WTC11 (cell line): ENCODE data around the gene TNNT3. TPM values are rescaled to one million over a fixed set of nuclear protein-coding genes. Genes with fewer than 3 reads are reported as not detected.

Source experiments
- ATAC-seq: fragments of 200-7000 bp; cut with Tn5 transposase; 2 replicates; pipeline ENCODE4 v1.10.0; 2021; ENCODE audit warnings: mild to moderate bottlenecking, moderate library complexity
- CTCF ChIA-PET: fragments of 300-600 bp; sonication (Branson Sonifier 250); formaldehyde crosslinking; loops from one replicate; lab custom pipeline; 2021; ENCODE audit warnings: antibody characterized with exemption; lab: Charles Lee
- POLR2A ChIA-PET: fragments of 350-600 bp; sonication (Branson Sonifier 250); formaldehyde crosslinking; loops from one replicate; lab custom pipeline; 2021; ENCODE audit warnings: antibody characterized with exemption; lab: Charles Lee
- DNase-seq: peaks from one replicate; pipeline ENCODE4 v3.0.0; 2021; ENCODE audit warnings: low spot score
- H3K27ac Mint-ChIP-seq: 2 replicates; pipeline ENCODE4 v1.8.0; 2021; ENCODE audit warnings: mixed read lengths
- H3K27me3 Mint-ChIP-seq: 2 replicates; pipeline ENCODE4 v1.8.0; 2021; ENCODE audit warnings: low read depth, mild to moderate bottlenecking, moderate library complexity, mixed read lengths
- H3K36me3 Mint-ChIP-seq: 2 replicates; pipeline ENCODE4 v1.8.0; 2021; ENCODE audit warnings: mixed read lengths
- H3K4me1 Mint-ChIP-seq: 2 replicates; pipeline ENCODE4 v1.8.0; 2022; ENCODE audit warnings: mixed read lengths
- H3K4me3 Mint-ChIP-seq: 2 replicates; pipeline ENCODE4 v1.8.0; 2021; ENCODE audit warnings: mild to moderate bottlenecking, moderate library complexity, mixed read lengths
- H3K9me3 Mint-ChIP-seq: 2 replicates; pipeline ENCODE4 v1.8.0; 2021; ENCODE audit warnings: mixed read lengths
- ATF1 ChIP-seq: sonication (generic); formaldehyde crosslinking; IDR thresholded peaks from 2 replicates; pipeline ENCODE4 v1.8.1; 2023; ENCODE audit warnings: mild to moderate bottlenecking, moderate library complexity, missing genetic modification reagents
- E2F4 ChIP-seq: sonication (generic); formaldehyde crosslinking; IDR thresholded peaks from 2 replicates; pipeline ENCODE4 v1.8.1; 2022; ENCODE audit warnings: low read depth, mild to moderate bottlenecking, moderate library complexity, missing genetic modification reagents, borderline replicate concordance
- ETV6 ChIP-seq: sonication (generic); formaldehyde crosslinking; IDR thresholded peaks from 2 replicates; pipeline ENCODE4 v1.8.1; 2022; ENCODE audit warnings: mild to moderate bottlenecking, missing genetic modification reagents
- FOXJ3 ChIP-seq: sonication (generic); formaldehyde crosslinking; IDR thresholded peaks from 2 replicates; pipeline ENCODE4 v1.9.0; 2021; ENCODE audit warnings: missing genetic modification reagents, mild to moderate bottlenecking, borderline replicate concordance
- GABPB1 ChIP-seq: sonication (generic); formaldehyde crosslinking; IDR thresholded peaks from 2 replicates; pipeline ENCODE4 v1.8.1; 2023; ENCODE audit warnings: mild to moderate bottlenecking, missing genetic modification reagents
- JUN ChIP-seq: sonication (generic); formaldehyde crosslinking; IDR thresholded peaks from 2 replicates; pipeline ENCODE4 v1.8.0; 2023; ENCODE audit warnings: mild to moderate bottlenecking, missing genetic modification reagents
- KAT7 ChIP-seq: sonication (generic); formaldehyde crosslinking; IDR thresholded peaks from 2 replicates; pipeline ENCODE4 v1.8.1; 2023; ENCODE audit warnings: missing genetic modification reagents, mild to moderate bottlenecking, borderline replicate concordance
- NFATC4 ChIP-seq: fragments of 250-450 bp; sonication (Bioruptor Pico); IDR thresholded peaks from 2 replicates; pipeline ENCODE4 v1.9.0; 2021; ENCODE audit warnings: mild to moderate bottlenecking
- NFYB ChIP-seq: sonication (generic); formaldehyde crosslinking; conservative IDR thresholded peaks from 2 replicates; pipeline ENCODE4 v1.8.0; 2022; ENCODE audit warnings: low read depth, missing genetic modification reagents
- TEAD1 ChIP-seq: sonication (generic); formaldehyde crosslinking; IDR thresholded peaks from 2 replicates; pipeline ENCODE4 v1.8.0; 2022; ENCODE audit warnings: mild to moderate bottlenecking, missing genetic modification reagents
- ZNF121 ChIP-seq: sonication (generic); formaldehyde crosslinking; IDR thresholded peaks from 2 replicates; pipeline ENCODE4 v1.8.0; 2023; ENCODE audit warnings: missing genetic modification reagents
- ZNF219 ChIP-seq: sonication (generic); formaldehyde crosslinking; IDR thresholded peaks from 2 replicates; pipeline ENCODE4 v1.8.0; 2023; ENCODE audit warnings: missing genetic modification reagents, mild to moderate bottlenecking, borderline replicate concordance
- ZNF281 ChIP-seq: sonication (generic); formaldehyde crosslinking; IDR thresholded peaks from 2 replicates; pipeline ENCODE4 v1.8.0; 2023; ENCODE audit warnings: mild to moderate bottlenecking, missing genetic modification reagents
- ZNF532 ChIP-seq: fragments of 250-450 bp; sonication (Bioruptor Pico); IDR thresholded peaks from 2 replicates; pipeline ENCODE4 v1.9.0; 2021; ENCODE audit warnings: mild to moderate bottlenecking, borderline replicate concordance
- total RNA-seq: library from RNA; stranded (reverse); gene quantifications from 3 replicates; pipeline ENCODE4 v1.2.3, GENCODE V29; 2021
- TF ChIP-seq, protein P1 (sequence below): sonication (generic); formaldehyde crosslinking; IDR thresholded peaks from 2 replicates; pipeline ENCODE4 v1.8.1; 2022; ENCODE audit warnings: mild to moderate bottlenecking, moderate library complexity, missing genetic modification reagents
- TF ChIP-seq, protein P2 (sequence below): fragments of 250-450 bp; sonication (Bioruptor Pico); IDR thresholded peaks from 2 replicates; pipeline ENCODE4 v1.9.0; 2021; ENCODE audit warnings: moderate library complexity, mild to moderate bottlenecking, inconsistent platforms, borderline replicate concordance
- TF ChIP-seq, protein P3 (sequence below): fragments of 250-450 bp; sonication (Bioruptor Pico); IDR thresholded peaks from 2 replicates; pipeline ENCODE4 v1.8.0; 2021; ENCODE audit warnings: mild to moderate bottlenecking
- TF ChIP-seq, protein P4 (sequence below): sonication (generic); formaldehyde crosslinking; IDR thresholded peaks from 2 replicates; pipeline ENCODE4 v1.8.1; 2022; ENCODE audit warnings: low read depth, missing genetic modification reagents, borderline replicate concordance
- TF ChIP-seq, protein P5 (sequence below): sonication (generic); formaldehyde crosslinking; IDR thresholded peaks from 2 replicates; pipeline ENCODE4 v1.8.1; 2023; ENCODE audit warnings: mild to moderate bottlenecking, missing genetic modification reagents, moderate library complexity

Gene TNNT3
- total RNA-seq, 1 experiment from 2014 or later, result not detected

- Mint-ChIP-seq H3K9me3 (no peaks in the 10 kb centered on the region), H3K4me3 (no peak overlapping the region), H3K36me3 (no peaks in the 10 kb centered on the region), H3K27ac (no peak overlapping the region), H3K27me3 (no peaks in the 10 kb centered on the region), H3K4me1 (no peaks in the 10 kb centered on the region)
- ATAC-seq (no peak), DNase-seq (no peak)
- ChIA-PET CTCF (interaction anchor here (0.7 to 1.2 kb wide), 3 partner anchors 12 to 172 kb away, joined by 3 to 6 read pairs (median 3); no protein-coding TSS in a partner anchor), POLR2A (interaction anchor here (1.0 kb wide), 1 partner anchor 397 kb away, joined by 3 read pairs; the partner anchor contains the start of gene CD81)
- TF ChIP-seq NFATC4 (CRISPR knock-in tag) (no peak), ZNF121 (CRISPR knock-in tag) (no peak), KAT7 (CRISPR knock-in tag) (no peak), FOXJ3 (CRISPR knock-in tag) (no peak), TEAD1 (no peak), ZNF219 (CRISPR knock-in tag) (no peak), NFYB (CRISPR knock-in tag) (no peak), ETV6 (CRISPR knock-in tag) (no peak), E2F4 (CRISPR knock-in tag) (no peak), ATF1 (CRISPR knock-in tag) (no peak)
- TF ChIP-seq, protein P1, sequence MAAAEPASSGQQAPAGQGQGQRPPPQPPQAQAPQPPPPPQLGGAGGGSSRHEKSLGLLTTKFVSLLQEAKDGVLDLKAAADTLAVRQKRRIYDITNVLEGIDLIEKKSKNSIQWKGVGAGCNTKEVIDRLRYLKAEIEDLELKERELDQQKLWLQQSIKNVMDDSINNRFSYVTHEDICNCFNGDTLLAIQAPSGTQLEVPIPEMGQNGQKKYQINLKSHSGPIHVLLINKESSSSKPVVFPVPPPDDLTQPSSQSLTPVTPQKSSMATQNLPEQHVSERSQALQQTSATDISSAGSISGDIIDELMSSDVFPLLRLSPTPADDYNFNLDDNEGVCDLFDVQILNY (CRISPR knock-in tag), result no peak
- TF ChIP-seq, protein P2, sequence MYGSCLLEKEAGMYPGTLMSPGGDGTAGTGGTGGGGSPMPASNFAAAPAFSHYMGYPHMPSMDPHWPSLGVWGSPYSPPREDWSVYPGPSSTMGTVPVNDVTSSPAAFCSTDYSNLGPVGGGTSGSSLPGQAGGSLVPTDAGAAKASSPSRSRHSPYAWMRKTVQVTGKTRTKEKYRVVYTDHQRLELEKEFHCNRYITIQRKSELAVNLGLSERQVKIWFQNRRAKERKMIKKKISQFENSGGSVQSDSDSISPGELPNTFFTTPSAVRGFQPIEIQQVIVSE, result no peak
Measured at GRCh38 chr11:1979607-1980006, 60.1 kb downstream of the TNNT3 start.

GRCh38 chr11:1982873-1983600, 63.5 kb downstream of the TNNT3 start:
- DNase-seq, result no peak
- no peak overlapping the region for H3K4me3 Mint-ChIP-seq
- no peaks in the 10 kb centered on the region for H3K36me3 Mint-ChIP-seq
- no peaks in the 10 kb centered on the region for H3K9me3 Mint-ChIP-seq
- ChIA-PET POLR2A (interaction anchor here (0.6 kb wide), 1 partner anchor 129 kb away, joined by 3 read pairs; no protein-coding TSS in a partner anchor), CTCF (interaction anchor here (1.2 to 3.3 kb wide), 3 partner anchors 10 to 173 kb away, joined by 3 to 15 read pairs (median 6); no protein-coding TSS in a partner anchor)
- ATAC-seq, result no peak; the same call in 1 of the 2 replicates
- no peaks in the 10 kb centered on the region for H3K4me1 Mint-ChIP-seq
- H3K27me3 Mint-ChIP-seq, result no peaks in the 10 kb centered on the region
- TF ChIP-seq, protein P3, sequence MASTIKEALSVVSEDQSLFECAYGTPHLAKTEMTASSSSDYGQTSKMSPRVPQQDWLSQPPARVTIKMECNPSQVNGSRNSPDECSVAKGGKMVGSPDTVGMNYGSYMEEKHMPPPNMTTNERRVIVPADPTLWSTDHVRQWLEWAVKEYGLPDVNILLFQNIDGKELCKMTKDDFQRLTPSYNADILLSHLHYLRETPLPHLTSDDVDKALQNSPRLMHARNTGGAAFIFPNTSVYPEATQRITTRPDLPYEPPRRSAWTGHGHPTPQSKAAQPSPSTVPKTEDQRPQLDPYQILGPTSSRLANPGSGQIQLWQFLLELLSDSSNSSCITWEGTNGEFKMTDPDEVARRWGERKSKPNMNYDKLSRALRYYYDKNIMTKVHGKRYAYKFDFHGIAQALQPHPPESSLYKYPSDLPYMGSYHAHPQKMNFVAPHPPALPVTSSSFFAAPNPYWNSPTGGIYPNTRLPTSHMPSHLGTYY, result no peak
- TF ChIP-seq, protein P4, sequence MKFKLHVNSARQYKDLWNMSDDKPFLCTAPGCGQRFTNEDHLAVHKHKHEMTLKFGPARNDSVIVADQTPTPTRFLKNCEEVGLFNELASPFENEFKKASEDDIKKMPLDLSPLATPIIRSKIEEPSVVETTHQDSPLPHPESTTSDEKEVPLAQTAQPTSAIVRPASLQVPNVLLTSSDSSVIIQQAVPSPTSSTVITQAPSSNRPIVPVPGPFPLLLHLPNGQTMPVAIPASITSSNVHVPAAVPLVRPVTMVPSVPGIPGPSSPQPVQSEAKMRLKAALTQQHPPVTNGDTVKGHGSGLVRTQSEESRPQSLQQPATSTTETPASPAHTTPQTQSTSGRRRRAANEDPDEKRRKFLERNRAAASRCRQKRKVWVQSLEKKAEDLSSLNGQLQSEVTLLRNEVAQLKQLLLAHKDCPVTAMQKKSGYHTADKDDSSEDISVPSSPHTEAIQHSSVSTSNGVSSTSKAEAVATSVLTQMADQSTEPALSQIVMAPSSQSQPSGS (CRISPR knock-in tag), result no peak
- TF ChIP-seq NFYB (CRISPR knock-in tag) (no peak), ZNF532 (no peak), ZNF219 (CRISPR knock-in tag) (no peak), GABPB1 (CRISPR knock-in tag) (no peak), JUN (CRISPR knock-in tag) (no peak), ZNF281 (CRISPR knock-in tag) (no peak)
- TF ChIP-seq, protein P5, sequence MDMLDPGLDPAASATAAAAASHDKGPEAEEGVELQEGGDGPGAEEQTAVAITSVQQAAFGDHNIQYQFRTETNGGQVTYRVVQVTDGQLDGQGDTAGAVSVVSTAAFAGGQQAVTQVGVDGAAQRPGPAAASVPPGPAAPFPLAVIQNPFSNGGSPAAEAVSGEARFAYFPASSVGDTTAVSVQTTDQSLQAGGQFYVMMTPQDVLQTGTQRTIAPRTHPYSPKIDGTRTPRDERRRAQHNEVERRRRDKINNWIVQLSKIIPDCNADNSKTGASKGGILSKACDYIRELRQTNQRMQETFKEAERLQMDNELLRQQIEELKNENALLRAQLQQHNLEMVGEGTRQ (CRISPR knock-in tag), result no peak
- no peak overlapping the region for H3K27ac Mint-ChIP-seq
